ENCODE data around the gene TRIP13. TPM values are rescaled to one million over a fixed set of nuclear protein-coding genes. Genes with fewer than 3 reads are reported as not detected.

TRIP13 gene
- polyA plus RNA-seq, 1 experiment, result 20.4 TPM

- TF ChIP-seq CTCF (IDR thresholded peaks at IDR 0.05; ENCODE audit: insufficient read depth, low read depth, low read length), result no peak
- 0 out of 2 replicates have a peak, but pooled peaks cover 1% of the 10 kb centered on the region for H3K36me3 ChIP-seq (ENCODE audit: control insufficient read depth, insufficient read depth, low read length)
- H3K4me3 ChIP-seq (ENCODE audit: low read depth, low read length), result no peak overlapping the region
- H3K27me3 ChIP-seq (ENCODE audit: control insufficient read depth, insufficient read depth, low read length), result 0 out of 2 replicates have a peak, but pooled peaks cover under 1% of the 10 kb centered on the region
- no peak for DNase-seq (ENCODE audit: low read depth)
- POLR2A ChIA-PET, result no interaction called here
- CTCF ChIA-PET, result no interaction called here
These were observed 36.7 kb upstream of the TRIP13 start for GRCh38 chr5:855771-856530.

DNA sequence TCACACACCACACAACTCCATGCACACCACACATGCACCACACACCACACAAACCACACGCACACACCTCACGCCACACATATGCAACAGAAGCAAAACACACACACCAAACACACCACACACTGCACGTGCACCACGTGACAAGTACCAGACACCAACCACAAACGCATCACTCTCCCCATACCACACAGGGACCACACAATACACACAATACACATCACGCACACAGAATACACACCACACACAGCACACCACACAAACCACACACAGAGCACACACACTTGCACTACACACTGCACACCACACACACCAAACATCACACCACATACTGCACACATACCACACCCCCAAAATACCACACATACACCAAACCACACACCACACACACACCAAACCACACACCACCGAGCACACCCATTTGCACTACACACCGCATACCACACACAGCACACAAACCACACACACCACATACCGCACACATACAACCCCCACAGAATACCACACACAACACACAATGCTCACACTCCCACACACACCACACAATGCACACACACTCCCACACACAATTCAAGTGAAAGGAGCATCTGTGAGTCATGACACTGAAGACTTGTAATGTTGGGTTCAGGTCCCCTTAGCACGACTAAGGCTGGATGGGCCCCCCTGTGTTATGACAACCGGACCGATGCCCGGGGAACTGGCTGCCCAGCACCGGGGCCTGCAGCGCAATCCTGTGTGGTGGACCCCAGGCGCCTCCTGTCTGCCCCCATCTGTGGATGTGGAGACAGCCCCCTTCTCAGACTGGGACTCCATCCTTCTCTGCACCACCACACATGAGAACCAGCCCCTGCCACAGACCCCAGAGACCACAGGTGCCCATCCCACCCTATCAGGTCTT is 35.9 kb upstream of the TRIP13 start:
- no peak for DNase-seq (ENCODE audit: low read depth)
- H3K27me3 ChIP-seq (ENCODE audit: control insufficient read depth, insufficient read depth, low read length), result no peaks in the 10 kb centered on the region
- no peak overlapping the region for H3K4me3 ChIP-seq (ENCODE audit: low read depth, low read length)
- CTCF ChIA-PET, result no interaction called here
- POLR2A ChIA-PET, result no interaction called here
- TF ChIP-seq CTCF (IDR thresholded peaks at IDR 0.05; ENCODE audit: insufficient read depth, low read depth, low read length), result no peak
- 0 out of 2 replicates have a peak, but pooled peaks cover 1% of the 10 kb centered on the region for H3K36me3 ChIP-seq (ENCODE audit: control insufficient read depth, insufficient read depth, low read length)

DNA sequence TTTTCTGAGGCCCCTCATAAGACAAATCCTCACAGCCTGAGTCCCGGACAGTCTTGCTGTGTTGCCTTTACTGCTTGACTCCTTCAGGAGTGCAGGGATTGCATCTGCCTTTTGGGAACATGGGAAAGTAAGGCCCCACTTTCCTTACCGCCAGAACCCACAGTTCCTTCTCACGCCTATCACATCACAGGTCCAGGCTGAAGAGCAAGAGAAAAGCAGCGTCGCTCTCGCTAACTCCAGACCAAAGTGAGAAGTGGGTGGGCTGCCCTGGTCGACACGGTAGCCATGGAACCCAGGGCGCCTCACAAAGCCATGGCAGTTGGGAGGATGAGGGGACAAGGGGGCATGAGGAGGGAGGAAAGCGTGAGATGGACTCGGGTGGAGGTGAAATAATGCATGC is 34.0 kb upstream of the TRIP13 start:
- CTCF ChIA-PET, result no interaction called here
- Histone ChIP-seq H3K4me3 (ENCODE audit: low read depth, low read length) (no peak overlapping the region), H3K36me3 (ENCODE audit: control insufficient read depth, insufficient read depth, low read length) (peaks cover 7% of the 10 kb centered on the region), H3K27me3 (ENCODE audit: control insufficient read depth, insufficient read depth, low read length) (no peaks in the 10 kb centered on the region)
- TF ChIP-seq CTCF (IDR thresholded peaks at IDR 0.05; ENCODE audit: insufficient read depth, low read depth, low read length), result no peak
- POLR2A ChIA-PET, result no interaction called here
- no peak for DNase-seq (ENCODE audit: low read depth)

- DNase-seq (ENCODE audit: low read depth), result no peak
- POLR2A ChIA-PET, result no interaction called here
- no peak overlapping the region for H3K4me3 ChIP-seq (ENCODE audit: low read depth, low read length)
- no peak for TF ChIP-seq CTCF (IDR thresholded peaks at IDR 0.05; ENCODE audit: insufficient read depth, low read depth, low read length)
- no peaks in the 10 kb centered on the region for H3K27me3 ChIP-seq (ENCODE audit: control insufficient read depth, insufficient read depth, low read length)
- CTCF ChIA-PET, result no interaction called here
- H3K36me3 ChIP-seq (ENCODE audit: control insufficient read depth, insufficient read depth, low read length), result peaks cover 11% of the 10 kb centered on the region
These were observed 33.3 kb upstream of the TRIP13 start for GRCh38 chr5:859391-859790.

DNA sequence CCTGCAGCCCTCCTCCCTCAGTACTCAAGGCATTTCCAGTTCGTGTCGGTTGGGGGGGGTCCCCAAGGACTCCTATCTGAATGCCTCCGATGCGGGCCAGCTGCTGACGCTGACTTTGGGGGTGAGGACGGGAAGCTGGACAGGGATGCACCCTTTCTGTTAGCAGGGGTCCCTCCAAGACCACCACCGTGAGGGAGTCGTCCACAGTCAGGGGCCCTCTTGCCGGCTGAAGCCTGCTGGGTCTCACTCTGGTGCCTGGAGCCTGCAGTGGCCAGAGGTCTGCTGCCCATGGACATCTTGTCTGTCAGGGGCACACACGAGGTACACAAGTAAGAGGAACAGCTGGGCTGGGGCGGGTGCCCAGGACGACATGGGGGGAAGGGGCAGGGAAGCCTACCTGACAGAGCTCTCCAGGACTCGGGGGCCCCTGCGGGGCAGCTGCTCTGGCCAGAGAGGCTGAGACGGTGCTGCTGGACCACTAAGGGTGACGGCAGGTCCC is 32.8 kb upstream of the TRIP13 start:
- Histone ChIP-seq H3K27me3 (ENCODE audit: control insufficient read depth, insufficient read depth, low read length) (no peaks in the 10 kb centered on the region), H3K36me3 (ENCODE audit: control insufficient read depth, insufficient read depth, low read length) (peaks cover 13% of the 10 kb centered on the region), H3K4me3 (ENCODE audit: low read depth, low read length) (no peak overlapping the region)
- DNase-seq (ENCODE audit: low read depth), result no peak
- TF ChIP-seq CTCF (IDR thresholded peaks at IDR 0.05; ENCODE audit: insufficient read depth, low read depth, low read length), result no peak
- ChIA-PET POLR2A (no interaction called here), CTCF (no interaction called here)
